CD4-positive, alpha-beta T cell (primary cell): Measurements from ENCODE around the gene PSME4. TPM values are rescaled to one million over a fixed set of nuclear protein-coding genes. Genes with fewer than 3 reads are reported as not detected.
"Not testable (repeated sequence)": the region's sequence is repeated elsewhere in the genome, so short reads cannot be mapped to it uniquely, and the experiment has no call there.

Experiments used
- ATAC-seq: fragments of 200-7000 bp; cut with Tn5 transposase; one replicate; pipeline ENCODE4 v1.10.0; 2022; ENCODE audit warnings: mild to moderate bottlenecking; ENCODE audit not compliant: poor library complexity
- CTCF ChIA-PET: fragments of 350-600 bp; sonication (Branson Sonifier 250); formaldehyde crosslinking; loops from one replicate; lab custom pipeline; 2021; ENCODE audit warnings: antibody characterized with exemption, inconsistent platforms; lab: Charles Lee
- POLR2A ChIA-PET: fragments of 350-600 bp; sonication (Branson Sonifier 250); formaldehyde crosslinking; loops from one replicate; lab custom pipeline; 2021; ENCODE audit warnings: antibody characterized with exemption, inconsistent platforms; lab: Charles Lee
- DNase-seq, 14 experiments: peaks; one replicate each; pipeline ENCODE4 v3.0.0-alpha.2; 2013 to 2020; ENCODE audit warnings: mixed read lengths in 2 of 14
- H3K27ac ChIP-seq, 2 donors: one replicate each; pipeline versions ENCODE4 v1.5.1 to v1.7.0; 2013; ENCODE audit warnings: low read length in 2 of 2, low read depth in 1 of 2, mild to moderate bottlenecking in 1 of 2
- H3K27me3 ChIP-seq, 2 experiments: 1 replicate in 1 of 2; 2 replicates in 1 of 2; pipeline versions ENCODE4 v1.6.1 to v1.7.0; 2013; ENCODE audit warnings: low read length in 2 of 2, control low read depth in 1 of 2, mild to moderate bottlenecking in 1 of 2, moderate library complexity in 1 of 2; ENCODE audit not compliant: insufficient read depth in 2 of 2, control insufficient read depth in 1 of 2
- H3K36me3 ChIP-seq: one replicate; pipeline ENCODE4 v1.6.1; 2013; ENCODE audit warnings: low read length, control low read depth; ENCODE audit not compliant: insufficient read depth
- H3K4me1 ChIP-seq: one replicate; pipeline ENCODE4 v1.6.1; 2013; ENCODE audit warnings: low read length, control low read depth; ENCODE audit not compliant: insufficient read depth
- H3K4me3 ChIP-seq: one replicate; pipeline ENCODE4 v1.5.1; 2013; ENCODE audit warnings: mild to moderate bottlenecking, low read length, moderate library complexity
- H3K9me3 ChIP-seq, 2 experiments: 1 replicate in 1 of 2; 2 replicates in 1 of 2; pipeline versions ENCODE4 v1.6.1 to v1.7.0; 2013; ENCODE audit warnings: low read length in 2 of 2, mild to moderate bottlenecking in 2 of 2, control low read depth in 1 of 2, moderate library complexity in 1 of 2; ENCODE audit not compliant: control insufficient read depth in 1 of 2, insufficient read depth in 1 of 2
- H3K27ac Mint-ChIP-seq: one replicate; pipeline ENCODE4 v1.8.0; 2020; ENCODE audit warnings: mixed read lengths
- H3K27me3 Mint-ChIP-seq: one replicate; pipeline ENCODE4 v1.8.0; 2021; ENCODE audit warnings: mixed read lengths
- H3K36me3 Mint-ChIP-seq: one replicate; pipeline ENCODE4 v1.8.0; 2021; ENCODE audit warnings: low read depth, mixed read lengths
- H3K4me1 Mint-ChIP-seq: one replicate; pipeline ENCODE4 v1.8.0; 2021; ENCODE audit warnings: low read depth, mixed read lengths
- H3K4me3 Mint-ChIP-seq: one replicate; pipeline ENCODE4 v1.8.0; 2020; ENCODE audit warnings: mild to moderate bottlenecking, mixed read lengths
- H3K9me3 Mint-ChIP-seq: one replicate; pipeline ENCODE4 v1.8.0; 2020; ENCODE audit warnings: mixed read lengths
- CTCF ChIP-seq: fragments of 200-600 bp; IDR thresholded peaks from one replicate; pipeline ENCODE4 v1.8.0; 2022; ENCODE audit warnings: antibody characterized with exemption, mild to moderate bottlenecking
- intact Hi-C, 2 experiments: fragments of 100-400 bp; cut with DNase I in 1 of 2; cut with micrococcal nuclease in 1 of 2; formaldehyde crosslinking; loops; one replicate each; pipeline versions ENCODE4 v1.15.1 to v1.9.0; 2023 to 2025; cut with DNase I, micrococcal nuclease
- total RNA-seq, 174 experiments: library from RNA in 2 of 174; stranded (reverse) in 2 of 174; gene quantifications; one replicate each; pipeline ENCODE4 v1.2.3 and lab custom pipeline; 2021 to 2026

The PSME4 gene
- total RNA-seq, 2 experiments from 2014 or later = 82.6 to 87.0 TPM

GRCh38 chr2:53856272-53856671 is 114.5 kb downstream of the PSME4 start:
- Mint-ChIP-seq H3K9me3 (no peaks in the 10 kb centered on the region), H3K27me3 (no peaks in the 10 kb centered on the region), H3K4me1 (peaks cover 7% of the 10 kb centered on the region), H3K4me3 (no peak overlapping the region), H3K27ac (no peak overlapping the region), H3K36me3 (peaks cover 42% of the 10 kb centered on the region)
- peaks cover 9% of the 10 kb centered on the region for H3K36me3 ChIP-seq
- ChIA-PET POLR2A (interaction anchor here (0.7 kb wide), 1 partner anchor 226 kb away, joined by 3 read pairs; no protein-coding TSS in a partner anchor), CTCF (no interaction called here)
- no peaks in the 10 kb centered on the region for H3K9me3 ChIP-seq
- H3K27me3 ChIP-seq = no peaks in the 10 kb centered on the region
- intact Hi-C loops = no loop called here
- no peaks in the 10 kb centered on the region for H3K4me1 ChIP-seq
- DNase-seq (no peak), ATAC-seq (no peak)
- H3K27ac ChIP-seq = no peak overlapping the region
- no peak for TF ChIP-seq CTCF
- no peak overlapping the region for H3K4me3 ChIP-seq

DNA sequence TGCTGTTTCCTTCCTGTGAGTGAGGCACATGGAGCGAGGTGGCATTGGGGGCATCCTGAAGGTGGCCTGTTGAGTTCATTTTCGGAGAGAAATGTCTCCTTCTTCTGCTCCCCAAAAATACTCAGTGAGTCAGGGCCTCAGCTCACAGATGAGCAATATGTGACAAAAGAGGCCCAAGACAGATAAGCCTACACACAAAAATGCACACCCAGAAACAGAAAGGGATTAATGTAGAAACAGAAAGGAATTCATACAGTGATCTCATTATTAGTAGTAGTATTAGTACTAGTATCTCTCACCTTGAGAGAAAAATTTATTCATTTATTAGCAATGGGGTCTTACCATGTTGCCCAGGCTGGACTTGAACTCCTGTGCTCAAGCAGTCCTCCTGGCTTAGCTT is 116.1 kb downstream of the PSME4 start:
- DNase-seq (no peak), ATAC-seq (no peak)
- TF ChIP-seq CTCF = no peak
- Mint-ChIP-seq H3K4me3 (no peak overlapping the region), H3K9me3 (no peaks in the 10 kb centered on the region), H3K27me3 (no peaks in the 10 kb centered on the region), H3K36me3 (peaks cover 38% of the 10 kb centered on the region), H3K27ac (no peak overlapping the region), H3K4me1 (peaks cover 4% of the 10 kb centered on the region)
- H3K36me3 ChIP-seq = peaks cover 2% of the 10 kb centered on the region
- CTCF ChIA-PET = no interaction called here
- H3K4me1 ChIP-seq = no peaks in the 10 kb centered on the region
- no peaks in the 10 kb centered on the region for H3K9me3 ChIP-seq
- no peak overlapping the region for H3K4me3 ChIP-seq
- H3K27ac ChIP-seq = no peak overlapping the region
- intact Hi-C loops = no loop called here
- no peaks in the 10 kb centered on the region for H3K27me3 ChIP-seq
- POLR2A ChIA-PET = no interaction called here

DNA sequence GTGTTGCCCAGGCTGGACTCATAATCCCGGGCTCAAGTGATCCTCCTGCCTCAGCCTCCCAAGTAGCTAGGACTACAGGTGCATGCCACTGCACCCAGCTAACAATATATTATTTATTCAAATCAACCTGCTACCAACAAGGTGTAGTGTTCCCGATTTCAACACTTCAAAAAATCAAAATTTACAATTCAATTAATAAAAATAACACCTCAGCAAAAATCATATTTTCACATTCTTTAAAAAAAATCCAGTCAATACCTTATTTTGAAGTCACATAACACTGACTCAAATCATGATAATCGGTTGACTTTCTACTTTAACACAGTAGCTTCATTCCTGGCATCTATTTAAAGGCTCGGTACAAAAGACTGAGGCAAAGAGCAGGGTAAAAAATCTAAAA is 118.3 kb downstream of the PSME4 start:
- H3K36me3 Mint-ChIP-seq = peaks cover 28% of the 10 kb centered on the region
- H3K4me3 Mint-ChIP-seq = no peak overlapping the region
- intact Hi-C loops = no loop called here
- Histone ChIP-seq H3K9me3 (no peaks in the 10 kb centered on the region), H3K27me3 (no peaks in the 10 kb centered on the region), H3K4me3 (no peak overlapping the region), H3K36me3 (peaks cover 2% of the 10 kb centered on the region), H3K27ac (no peak overlapping the region), H3K4me1 (no peaks in the 10 kb centered on the region)
- no peaks in the 10 kb centered on the region for H3K27me3 Mint-ChIP-seq
- POLR2A ChIA-PET = interaction anchor here (1.2 kb wide), 1 partner anchor 66 kb away, joined by 3 read pairs; the partner anchor contains the start of genes ASB3 and ERLEC1
- CTCF ChIA-PET = no interaction called here
- H3K27ac Mint-ChIP-seq = no peak overlapping the region
- H3K9me3 Mint-ChIP-seq = no peaks in the 10 kb centered on the region
- DNase-seq (no peak), ATAC-seq (no peak)
- H3K4me1 Mint-ChIP-seq = peaks cover 4% of the 10 kb centered on the region
- no peak for TF ChIP-seq CTCF

- H3K27ac Mint-ChIP-seq, H3K27me3 Mint-ChIP-seq, H3K4me3 Mint-ChIP-seq, H3K27me3 ChIP-seq, ATAC-seq, H3K4me1 ChIP-seq, intact Hi-C loops, H3K4me1 Mint-ChIP-seq, H3K4me3 ChIP-seq, CTCF ChIA-PET, POLR2A ChIA-PET, H3K27ac ChIP-seq, H3K9me3 Mint-ChIP-seq, DNase-seq, H3K9me3 ChIP-seq, H3K36me3 ChIP-seq: not testable (repeated sequence)
- peaks cover 23% of the 10 kb centered on the region for H3K36me3 Mint-ChIP-seq
These were observed 119.6 kb downstream of the PSME4 start for GRCh38 chr2:53851052-53851757.
